T-helper 2 cell treated with Interferon-gamma antibody and Interleukin-4, amounts not matched to agents 100 ng/mL and 5 ng/mL, for 36 hours (primary cell): Measurements from ENCODE around the gene BRCA2. TPM values are rescaled to one million over a fixed set of nuclear protein-coding genes. Genes with fewer than 3 reads are reported as not detected.
"Not testable (repeated sequence)": the region's sequence is repeated elsewhere in the genome, so short reads cannot be mapped to it uniquely, and the experiment has no call there.

Source experiments
- intact Hi-C: fragments of 100-400 bp; cut with micrococcal nuclease; formaldehyde crosslinking; loops from one replicate; pipeline ENCODE4 v1.15.1; 2023
- total RNA-seq: library from RNA; stranded (reverse); gene quantifications from 2 replicates; pipeline ENCODE4 v1.2.3, GENCODE V29; 2022

Gene BRCA2
- total RNA-seq, 1 donor from 2014 or later: 24.7 TPM

GRCh38 chr13:32310134-32310706, 5.1 kb upstream of the BRCA2 start:
- intact Hi-C loops: loop anchor here (1.0 to 5.0 kb wide), 5 partner anchors 43 to 400 kb away; no protein-coding TSS in a partner anchor

- intact Hi-C loops: loop anchor here (5.0 kb wide), 1 partner anchor 44 kb away; no protein-coding TSS in a partner anchor
Observed at GRCh38 chr13:32311188-32311897, 4.0 kb upstream of the BRCA2 start.

GRCh38 chr13:32314271-32315237, 754 bp upstream of the BRCA2 start:
- intact Hi-C loops: loop anchor here (1.0 to 5.0 kb wide), 9 partner anchors 47 to 1228 kb away; partner anchors contain the start of genes FRY, HSPH1, N4BP2L2 and PDS5B

DNA sequence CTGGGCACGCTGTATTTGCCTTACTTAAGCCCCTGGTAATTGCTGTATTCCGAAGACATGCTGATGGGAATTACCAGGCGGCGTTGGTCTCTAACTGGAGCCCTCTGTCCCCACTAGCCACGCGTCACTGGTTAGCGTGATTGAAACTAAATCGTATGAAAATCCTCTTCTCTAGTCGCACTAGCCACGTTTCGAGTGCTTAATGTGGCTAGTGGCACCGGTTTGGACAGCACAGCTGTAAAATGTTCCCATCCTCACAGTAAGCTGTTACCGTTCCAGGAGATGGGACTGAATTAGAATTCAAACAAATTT, 676 bp downstream of the BRCA2 start:
- intact Hi-C loops: loop anchor here (2.0 to 5.0 kb wide), 3 partner anchors 265 to 1154 kb away; partner anchors contain the start of genes FRY and HSPH1

GRCh38 chr13:32316501-32316900, 1.2 kb downstream of the BRCA2 start:
- intact Hi-C loops: loop anchor here (2.0 to 5.0 kb wide), 3 partner anchors 264 to 1154 kb away; partner anchors contain the start of genes FRY and HSPH1

- intact Hi-C loops: loop anchor here (2.0 to 5.0 kb wide), 3 partner anchors 263 to 1156 kb away; partner anchors contain the start of genes FRY and HSPH1
Observed at GRCh38 chr13:32317716-32318465, 2.6 kb downstream of the BRCA2 start.

- intact Hi-C loops: no loop called here
Observed at GRCh38 chr13:32320528-32320927, 5.2 kb downstream of the BRCA2 start.

DNA sequence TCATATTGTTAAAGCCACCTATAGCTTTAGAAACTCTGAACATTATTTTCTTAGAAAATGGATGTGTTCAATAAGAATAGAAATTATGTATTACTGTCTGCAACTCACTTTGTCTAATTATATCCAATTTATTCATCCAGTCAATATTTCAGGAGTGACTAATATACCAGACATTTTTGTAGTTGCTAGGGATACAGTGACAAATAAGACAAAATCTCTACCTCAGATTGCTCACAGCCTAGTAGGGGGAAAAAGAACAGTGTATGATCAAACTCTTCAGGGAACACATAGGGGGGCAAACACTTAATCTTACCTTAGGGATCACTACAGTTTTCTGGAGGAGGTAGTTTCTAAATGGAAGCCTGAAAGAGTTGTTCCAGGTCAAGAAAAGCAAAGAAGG, 8.6 kb downstream of the BRCA2 start:
- intact Hi-C loops: no loop called here

DNA sequence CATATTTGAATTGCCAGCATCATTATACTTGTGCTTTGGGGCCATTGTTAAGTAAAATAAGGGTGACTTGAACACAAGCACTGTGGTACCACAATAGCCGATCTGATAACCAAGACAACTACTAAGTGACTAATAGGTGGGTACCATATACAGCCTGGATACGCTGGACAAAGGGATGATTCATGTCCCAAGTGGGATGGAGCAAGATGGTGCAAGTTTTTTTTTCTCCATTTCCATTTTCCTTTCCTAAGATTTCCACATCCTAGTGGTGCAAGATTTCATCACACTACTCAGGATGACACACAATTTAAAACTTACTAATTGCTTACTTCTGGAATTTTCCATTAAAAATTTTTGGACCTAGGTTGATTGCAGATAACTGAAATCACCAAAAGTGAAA, 15.1 kb downstream of the BRCA2 start:
- intact Hi-C loops: no loop called here

DNA sequence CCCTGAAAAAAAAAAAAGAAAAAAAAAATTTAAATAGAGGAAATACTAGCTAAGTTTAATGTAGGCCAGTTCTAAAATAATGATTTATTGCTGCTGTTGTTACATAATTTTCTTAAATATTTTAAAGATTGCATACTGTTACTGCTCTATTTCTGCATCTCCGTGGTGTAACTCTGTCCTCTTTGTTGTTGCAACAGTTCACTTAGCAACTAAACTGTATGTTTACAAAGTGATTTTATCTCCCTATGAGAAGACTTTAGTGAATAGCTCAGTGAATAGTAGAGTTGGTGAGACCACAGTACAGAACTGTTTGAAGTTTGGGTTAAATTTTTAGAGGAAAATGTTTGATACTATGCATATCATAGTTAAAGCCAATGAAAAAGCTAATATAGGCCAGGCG, 19.4 kb downstream of the BRCA2 start:
- intact Hi-C loops: no loop called here

GRCh38 chr13:32340914-32341313, 25.6 kb downstream of the BRCA2 start:
- intact Hi-C loops: no loop called here

- intact Hi-C loops: no loop called here
Observed at GRCh38 chr13:32347651-32348050, 32.3 kb downstream of the BRCA2 start.

GRCh38 chr13:32350839-32351441, 35.6 kb downstream of the BRCA2 start:
- intact Hi-C loops: not testable (repeated sequence)

- intact Hi-C loops: no loop called here
Observed at GRCh38 chr13:32354040-32354439, 38.7 kb downstream of the BRCA2 start.

GRCh38 chr13:32355935-32356334, 40.6 kb downstream of the BRCA2 start:
- intact Hi-C loops: not testable (repeated sequence)

GRCh38 chr13:32362574-32362973, 47.3 kb downstream of the BRCA2 start:
- intact Hi-C loops: no loop called here

DNA sequence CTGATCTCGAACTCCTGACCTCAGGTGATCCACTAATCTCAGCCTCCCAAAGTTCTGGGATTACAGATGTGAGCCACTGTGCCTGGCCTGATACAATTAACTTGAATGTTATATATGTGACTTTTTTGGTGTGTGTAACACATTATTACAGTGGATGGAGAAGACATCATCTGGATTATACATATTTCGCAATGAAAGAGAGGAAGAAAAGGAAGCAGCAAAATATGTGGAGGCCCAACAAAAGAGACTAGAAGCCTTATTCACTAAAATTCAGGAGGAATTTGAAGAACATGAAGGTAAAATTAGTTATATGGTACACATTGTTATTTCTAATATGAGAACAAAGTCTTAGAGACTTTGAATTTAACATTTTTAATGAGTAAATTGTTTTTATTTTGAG, 55.5 kb downstream of the BRCA2 start:
- intact Hi-C loops: no loop called here

- intact Hi-C loops: no loop called here
Observed at GRCh38 chr13:32376642-32377415, 61.5 kb downstream of the BRCA2 start.

DNA sequence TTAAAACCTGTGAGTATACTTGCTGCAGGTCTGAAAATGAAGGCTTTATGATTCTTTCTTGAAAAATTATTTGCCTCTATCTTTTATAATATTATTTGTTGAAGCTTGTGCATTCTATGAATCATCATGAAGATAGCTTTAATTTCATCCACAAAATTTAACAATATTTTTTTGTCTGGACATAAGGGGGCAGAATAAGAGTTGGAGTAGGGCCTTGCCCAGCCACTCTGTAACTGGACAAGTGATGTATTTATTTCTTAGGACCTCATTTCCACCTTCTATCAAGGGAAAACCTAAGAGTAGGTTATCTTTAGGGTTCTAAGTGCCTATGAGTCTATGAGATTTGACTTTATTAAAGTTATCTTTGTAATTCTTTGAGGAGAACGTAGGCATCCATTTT, 62.7 kb downstream of the BRCA2 start:
- intact Hi-C loops: no loop called here

DNA sequence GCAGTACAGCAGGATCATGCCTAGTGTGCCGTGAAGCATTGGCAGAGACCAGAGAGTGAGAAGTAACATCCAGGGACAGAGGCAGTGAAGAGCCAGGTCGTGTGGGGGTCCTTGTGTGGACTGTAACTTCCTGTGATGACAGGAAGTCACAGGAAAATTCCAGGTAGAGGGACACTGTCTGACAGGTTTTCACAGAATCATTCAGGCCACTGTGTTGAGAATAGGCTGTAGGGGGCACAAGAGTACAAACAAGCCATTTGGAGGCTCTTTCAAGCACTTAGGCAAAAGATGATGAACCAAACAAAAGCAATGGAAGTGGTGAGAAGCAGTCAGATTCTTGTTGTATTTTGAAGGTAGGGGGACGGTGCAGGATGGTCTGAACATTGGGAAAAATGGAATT, 66.2 kb downstream of the BRCA2 start:
- intact Hi-C loops: loop anchor here (1.0 to 5.0 kb wide), 4 partner anchors 46 to 269 kb away; partner anchors contain the start of gene N4BP2L1
